ENCODE measurements around the gene IL27RA. TPM values are rescaled to one million over a fixed set of nuclear protein-coding genes. Genes with fewer than 3 reads are reported as not detected.

The IL27RA gene
- polyA plus RNA-seq, 1 donor from 2014 or later = 1.0 TPM

DNA sequence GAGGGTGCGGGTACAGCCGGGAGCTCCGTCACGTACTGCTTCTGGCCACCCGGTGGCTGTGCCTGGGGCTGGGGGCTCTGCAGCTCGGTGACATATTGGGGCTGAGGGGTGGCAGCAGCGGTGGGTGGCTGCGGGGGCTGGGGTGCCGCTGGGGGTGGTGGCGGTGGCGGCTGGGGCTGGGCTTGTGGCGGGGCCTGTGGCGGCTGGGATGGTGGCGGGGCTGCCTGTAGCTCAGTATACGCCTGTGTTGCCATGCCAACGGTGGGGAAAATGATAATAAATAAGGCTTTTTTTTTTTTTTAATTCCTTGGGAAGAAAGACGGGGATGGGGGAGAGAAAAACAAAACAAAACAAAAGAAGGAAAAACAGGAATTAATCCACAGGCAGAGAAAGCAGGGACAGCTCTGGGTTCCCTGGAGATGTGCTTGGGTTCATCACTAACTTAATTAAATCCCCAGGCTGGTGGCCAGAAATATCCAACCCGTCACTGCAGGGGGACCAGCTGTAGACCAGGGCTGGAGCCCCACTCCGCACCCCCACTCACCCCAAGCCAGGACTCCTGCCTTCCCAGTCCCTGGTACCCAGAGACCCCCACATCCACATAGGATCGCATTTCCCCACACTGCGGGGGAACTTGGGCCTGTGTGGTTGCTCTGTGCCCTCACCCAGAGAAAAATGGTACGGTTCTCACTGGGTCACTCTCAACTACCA is 37.8 kb upstream of the IL27RA start:
- Histone ChIP-seq H2AFZ (ENCODE audit: low read depth, low read length) (no peak overlapping the region), H3K9me3 (ENCODE audit: low read length) (peaks cover 1% of the 10 kb centered on the region), H4K20me1 (ENCODE audit: insufficient read depth) (no peaks in the 10 kb centered on the region), H3K27me3 (ENCODE audit: insufficient read depth, low read depth, low read length) (no peaks in the 10 kb centered on the region), H3K36me3 (ENCODE audit: insufficient read depth, low read length) (no peaks in the 10 kb centered on the region), H3K27ac (ENCODE audit: low read length) (no peak overlapping the region), H3K9me2 (ENCODE audit: insufficient read depth, low read length) (no peaks in the 10 kb centered on the region), H3K4me3 (ENCODE audit: low read length) (no peak overlapping the region), H3K4me2 (ENCODE audit: low read length) (no peak overlapping the region), H3K79me2 (replicated peaks; ENCODE audit: insufficient read depth, low read length) (peaks cover 3% of the 10 kb centered on the region), H3F3A (ENCODE audit: insufficient read depth, low read length, poor library complexity, severe bottlenecking) (no peaks in the 10 kb centered on the region), H3K9ac (ENCODE audit: low read length) (no peak overlapping the region)
- TF ChIP-seq TAF1 (IDR thresholded peaks at IDR 0.05; ENCODE audit: low read depth) (no peak), CTCF (IDR thresholded peaks at IDR 0.05; ENCODE audit: poor library complexity, severe bottlenecking) (no peak), POLR2AphosphoS5 (IDR thresholded peaks at IDR 0.05) (no peak), EZH2 (IDR thresholded peaks at IDR 0.05; ENCODE audit: borderline replicate concordance, insufficient read depth, low read length, poor library complexity, severe bottlenecking) (no peak), REST (IDR thresholded peaks at IDR 0.05; ENCODE audit: borderline replicate concordance) (no peak), SMC3 (conservative IDR thresholded peaks at IDR 0.05; ENCODE audit: poor library complexity) (no peak), MXI1 (conservative IDR thresholded peaks at IDR 0.05; ENCODE audit: poor library complexity, severe bottlenecking) (no peak), RAD21 (conservative IDR thresholded peaks at IDR 0.05) (no peak), EP300 (conservative IDR thresholded peaks at IDR 0.05; ENCODE audit: poor library complexity, severe bottlenecking) (no peak)

- peaks cover 15% of the 10 kb centered on the region for H3K79me2 ChIP-seq (replicated peaks; ENCODE audit: insufficient read depth, low read length)
- H3K9ac ChIP-seq (ENCODE audit: low read length) = no peak overlapping the region
- H3K4me3 ChIP-seq (ENCODE audit: low read length) = no peak overlapping the region
- no peak for TF ChIP-seq RAD21 (conservative IDR thresholded peaks at IDR 0.05)
- TF ChIP-seq EZH2 (IDR thresholded peaks at IDR 0.05; ENCODE audit: borderline replicate concordance, insufficient read depth, low read length, poor library complexity, severe bottlenecking) = no peak
- TF ChIP-seq SMC3 (conservative IDR thresholded peaks at IDR 0.05; ENCODE audit: poor library complexity) = no peak
- TF ChIP-seq REST (IDR thresholded peaks at IDR 0.05; ENCODE audit: borderline replicate concordance) = no peak
- TF ChIP-seq CTCF (IDR thresholded peaks at IDR 0.05; ENCODE audit: poor library complexity, severe bottlenecking) = no peak
- no peak for TF ChIP-seq MXI1 (conservative IDR thresholded peaks at IDR 0.05; ENCODE audit: poor library complexity, severe bottlenecking)
- no peak for TF ChIP-seq TAF1 (IDR thresholded peaks at IDR 0.05; ENCODE audit: low read depth)
- no peak for TF ChIP-seq POLR2AphosphoS5 (IDR thresholded peaks at IDR 0.05)
- no peak for TF ChIP-seq EP300 (conservative IDR thresholded peaks at IDR 0.05; ENCODE audit: poor library complexity, severe bottlenecking)
- H3K36me3 ChIP-seq (ENCODE audit: insufficient read depth, low read length) = no peaks in the 10 kb centered on the region
- H3K27me3 ChIP-seq (ENCODE audit: insufficient read depth, low read depth, low read length) = no peaks in the 10 kb centered on the region
- H2AFZ ChIP-seq (ENCODE audit: low read depth, low read length) = no peak overlapping the region
- peaks cover 7% of the 10 kb centered on the region for H3K9me3 ChIP-seq (ENCODE audit: low read length)
- no peaks in the 10 kb centered on the region for H4K20me1 ChIP-seq (ENCODE audit: insufficient read depth)
- H3F3A ChIP-seq (ENCODE audit: insufficient read depth, low read length, poor library complexity, severe bottlenecking) = no peaks in the 10 kb centered on the region
- no peak overlapping the region for H3K27ac ChIP-seq (ENCODE audit: low read length)
- H3K9me2 ChIP-seq (ENCODE audit: insufficient read depth, low read length) = no peaks in the 10 kb centered on the region
- H3K4me2 ChIP-seq (ENCODE audit: low read length) = no peak overlapping the region
Observed at GRCh38 chr19:13995017-13995728, 36.4 kb upstream of the IL27RA start.
